ENCODE results near the gene GMCL2. TPM values are rescaled to one million over a fixed set of nuclear protein-coding genes. Genes with fewer than 3 reads are reported as not detected.
"Not testable (repeated sequence)": the region's sequence is repeated elsewhere in the genome, so short reads cannot be mapped to it uniquely, and the experiment has no call there.

The GMCL2 gene
- polyA plus RNA-seq, 6 donors from 2014 or later: not detected

DNA sequence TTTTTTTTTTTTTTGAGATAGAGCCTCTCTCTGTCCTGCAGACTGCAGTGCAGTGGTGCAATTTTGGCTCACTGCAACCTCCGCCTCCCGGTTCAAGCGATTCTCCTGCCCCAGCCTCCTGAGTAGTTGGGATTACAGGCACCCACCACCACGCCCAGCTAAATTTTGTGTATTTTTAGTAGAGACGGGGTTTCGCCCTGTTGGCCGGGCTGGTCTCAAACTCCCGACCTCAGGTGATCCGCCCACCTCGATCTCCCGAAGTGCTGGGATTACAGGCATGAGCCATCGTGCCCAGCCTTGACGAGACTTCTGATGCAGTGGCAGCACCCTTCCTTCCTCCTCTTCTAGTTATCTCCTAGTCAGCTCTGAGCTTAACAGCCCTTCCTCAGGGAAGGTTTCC lies 41.9 kb upstream of the GMCL2 start:
- Mint-ChIP-seq H3K27ac (peak overlapping the region in 1 of 6 donors; percentile 79), H3K36me3 (peaks cover 16 to 32% of the 10 kb centered on the region in 2 donors)
- not testable (repeated sequence) for ATAC-seq (ENCODE audit: low read depth in 2 of 2)

DNA sequence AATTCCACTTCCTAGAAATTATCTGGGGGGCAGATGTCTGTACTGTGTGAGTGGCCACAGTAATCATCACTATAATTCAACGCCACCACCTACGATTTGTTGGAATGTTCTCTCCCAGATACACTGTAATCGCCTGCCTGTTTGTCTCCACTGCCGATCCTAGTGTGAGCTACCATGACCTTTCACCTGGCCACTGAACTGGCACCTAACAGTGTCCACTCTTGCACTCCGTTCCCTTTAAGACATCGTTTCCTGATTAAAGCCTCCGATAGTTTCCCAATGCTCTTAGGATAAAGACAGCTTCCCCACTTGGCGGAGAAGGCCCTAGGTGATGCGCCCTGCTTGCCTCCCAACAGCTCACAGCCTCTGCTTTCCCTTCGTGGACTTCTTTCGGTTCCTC lies 41.4 kb upstream of the GMCL2 start:
- ATAC-seq (ENCODE audit: low read depth in 2 of 2): no peak
- H3K4me1 Mint-ChIP-seq: peaks cover 52 to 64% (median 59%) of the 10 kb centered on the region in 3 donors
- H3K27ac Mint-ChIP-seq: peak overlapping the region in 1 of 6 donors; percentile 79
- peak overlapping the region in 1 of 8 donors; percentile 88 for H3K4me3 Mint-ChIP-seq
- H3K36me3 Mint-ChIP-seq: peaks cover 16 to 32% of the 10 kb centered on the region in 2 donors
- no peaks in the 10 kb centered on the region for H3K27me3 Mint-ChIP-seq
- no peaks in the 10 kb centered on the region for H3K9me3 Mint-ChIP-seq
- DNase-seq: no peak

More for the DNA sequence above, 41.9 kb upstream of the GMCL2 start:
- DNase-seq, H3K9me3 Mint-ChIP-seq, H3K27me3 Mint-ChIP-seq: not testable (repeated sequence)
- Mint-ChIP-seq H3K4me1 (peaks cover 47 to 60% (median 59%) of the 10 kb centered on the region in 3 donors), H3K4me3 (peak overlapping the region in 5 of 8 donors; percentile 23 to 88 (median 69))

DNA sequence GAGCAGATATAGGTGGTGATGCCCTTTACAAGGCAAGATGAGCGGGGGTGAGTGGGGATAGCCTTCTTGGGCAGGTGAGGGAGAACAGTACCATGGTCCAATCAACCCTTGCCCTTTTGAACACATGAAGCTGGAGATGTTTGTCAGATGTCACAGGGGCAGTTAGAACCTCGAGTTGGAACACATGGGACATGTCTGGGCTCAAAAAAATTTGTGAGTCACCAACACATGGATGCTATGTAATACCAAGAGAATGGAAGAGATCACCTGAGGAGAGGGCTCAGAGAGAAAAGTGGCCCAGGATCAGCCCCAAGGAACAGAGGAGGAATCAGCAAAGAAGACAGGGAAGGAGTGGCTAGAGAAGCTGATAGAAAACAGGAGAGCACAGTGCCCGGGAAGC lies 40.8 kb upstream of the GMCL2 start:
- no peak for DNase-seq
- peaks cover 16 to 38% of the 10 kb centered on the region in 2 donors for H3K36me3 Mint-ChIP-seq
- peaks cover 57 to 71% (median 60%) of the 10 kb centered on the region in 3 donors for H3K4me1 Mint-ChIP-seq
- no peaks in the 10 kb centered on the region for H3K9me3 Mint-ChIP-seq
- ATAC-seq (ENCODE audit: low read depth in 2 of 2): no peak
- peak overlapping the region in 2 of 8 donors; percentile 24 to 75 for H3K4me3 Mint-ChIP-seq
- no peaks in the 10 kb centered on the region for H3K27me3 Mint-ChIP-seq
- peak overlapping the region in 2 of 6 donors; percentile 66 to 68 for H3K27ac Mint-ChIP-seq

DNA sequence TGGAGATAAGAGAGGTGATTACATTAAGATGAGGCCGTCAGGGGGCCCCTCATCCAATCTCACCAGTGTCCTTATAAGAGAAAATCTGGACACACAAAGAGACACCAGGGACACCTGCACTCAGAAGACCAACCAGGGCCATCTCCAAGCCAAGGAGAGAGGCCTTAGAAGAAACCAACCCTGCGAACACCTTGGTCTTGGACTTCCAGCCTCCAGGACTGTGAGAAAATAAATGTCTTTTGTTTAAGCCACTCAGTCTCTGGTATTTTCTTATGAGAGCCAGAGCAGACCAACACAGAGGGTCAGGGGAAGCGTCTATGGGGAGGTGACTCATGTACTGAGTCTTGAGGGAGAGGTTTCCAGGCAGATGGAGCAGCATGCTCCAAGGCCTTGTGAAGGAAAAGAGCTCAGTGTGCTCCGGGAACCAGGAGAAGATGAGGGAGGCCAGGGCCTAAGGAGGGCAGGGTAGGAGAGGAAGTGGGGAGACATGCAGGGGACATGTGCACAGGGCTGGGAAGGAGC lies 40.0 kb upstream of the GMCL2 start:
- Mint-ChIP-seq H3K9me3 (no peaks in the 10 kb centered on the region), H3K27ac (peak overlapping the region in 2 of 6 donors; percentile 15 to 78), H3K4me3 (peak overlapping the region in 1 of 8 donors; percentile 75), H3K36me3 (peaks cover 16 to 39% of the 10 kb centered on the region in 2 donors), H3K27me3 (no peaks in the 10 kb centered on the region), H3K4me1 (peaks cover 58 to 71% (median 61%) of the 10 kb centered on the region in 3 donors)
- ATAC-seq (ENCODE audit: low read depth in 2 of 2) (no peak), DNase-seq (no peak)

DNA sequence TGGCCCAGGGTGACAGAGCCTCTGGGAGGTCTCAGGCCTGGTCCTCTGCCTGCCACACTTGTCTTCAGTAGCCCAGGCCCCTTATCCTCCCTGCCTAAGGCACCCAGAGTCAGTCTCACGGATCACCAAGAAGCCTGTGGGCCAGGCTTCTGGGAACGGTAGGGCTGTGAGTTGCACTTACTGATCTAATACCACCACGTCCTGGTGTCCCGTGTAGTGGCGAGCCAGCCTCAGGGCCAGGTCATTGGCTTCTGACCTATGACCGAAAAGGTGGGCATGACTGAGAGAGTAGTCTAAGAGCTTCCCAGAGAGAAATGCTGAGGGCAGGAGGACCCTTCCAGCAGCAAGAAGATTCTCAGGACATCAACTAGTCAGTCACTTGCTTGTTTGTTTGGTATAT lies 38.0 kb upstream of the GMCL2 start:
- DNase-seq: no peak
- H3K9me3 Mint-ChIP-seq: no peaks in the 10 kb centered on the region
- peaks cover 55 to 72% (median 59%) of the 10 kb centered on the region in 3 donors for H3K4me1 Mint-ChIP-seq
- peaks cover 16 to 39% of the 10 kb centered on the region in 2 donors for H3K36me3 Mint-ChIP-seq
- no peaks in the 10 kb centered on the region for H3K27me3 Mint-ChIP-seq
- no peak overlapping the region for H3K27ac Mint-ChIP-seq
- no peak overlapping the region for H3K4me3 Mint-ChIP-seq
- ATAC-seq (ENCODE audit: low read depth in 2 of 2): no peak

DNA sequence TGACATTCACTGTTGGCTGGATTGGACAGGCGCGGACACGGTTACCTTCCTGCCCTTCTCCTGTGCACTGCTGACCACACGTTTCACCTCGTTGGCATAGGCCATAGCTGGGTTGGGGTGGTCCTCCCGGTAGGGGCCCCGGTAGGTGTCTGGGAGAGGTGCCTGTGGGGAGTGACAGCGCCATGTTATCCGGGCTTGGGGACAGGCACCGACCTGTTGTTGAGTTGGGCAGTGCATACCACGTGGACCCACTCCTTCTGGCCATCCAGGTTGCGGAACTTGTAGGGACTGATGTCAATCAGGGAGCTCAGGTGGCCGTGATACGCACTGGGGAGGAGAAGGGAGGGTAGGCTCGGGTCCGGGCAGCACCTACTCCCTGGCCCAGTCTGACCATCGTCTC lies 37.2 kb upstream of the GMCL2 start:
- Mint-ChIP-seq H3K4me3 (no peak overlapping the region), H3K27ac (no peak overlapping the region), H3K27me3 (no peaks in the 10 kb centered on the region), H3K36me3 (peaks cover 16 to 33% of the 10 kb centered on the region in 2 donors), H3K4me1 (peaks cover 48 to 65% (median 53%) of the 10 kb centered on the region in 3 donors), H3K9me3 (no peaks in the 10 kb centered on the region)
- no peak for DNase-seq
- ATAC-seq (ENCODE audit: low read depth in 2 of 2): no peak

DNA sequence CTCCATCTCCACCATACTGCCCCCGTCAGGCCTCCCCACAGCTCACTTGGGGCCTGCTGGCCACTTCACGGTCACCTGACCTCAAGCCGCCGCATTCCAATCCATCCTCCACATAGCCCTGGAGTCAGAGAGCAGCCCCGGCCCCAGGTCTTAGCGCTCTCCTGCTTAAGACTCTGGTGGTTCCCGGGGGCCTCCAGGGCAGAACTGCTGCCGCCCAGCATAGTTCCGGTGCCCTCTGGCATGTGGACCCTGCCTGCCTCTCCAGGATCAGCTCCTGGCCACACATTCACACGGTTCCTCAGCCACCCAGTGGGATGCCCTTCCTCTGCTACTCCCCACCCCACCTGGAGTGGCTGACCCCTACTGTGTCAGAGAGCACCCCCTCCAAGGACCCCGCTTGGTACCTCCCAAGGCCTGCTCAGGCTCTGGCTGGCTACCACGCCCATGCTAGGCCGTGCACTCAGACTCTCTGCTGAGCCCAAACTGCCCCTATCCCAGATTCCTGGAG lies 36.7 kb upstream of the GMCL2 start:
- Mint-ChIP-seq H3K4me1 (peaks cover 43 to 60% (median 51%) of the 10 kb centered on the region in 3 donors), H3K4me3 (peak overlapping the region in 1 of 8 donors; percentile 89), H3K27me3 (no peaks in the 10 kb centered on the region), H3K36me3 (peaks cover 16 to 28% of the 10 kb centered on the region in 2 donors), H3K9me3 (no peaks in the 10 kb centered on the region), H3K27ac (peak overlapping the region; percentile 27 to 86 (median 58))
- DNase-seq (no peak), ATAC-seq (ENCODE audit: low read depth in 2 of 2) (no peak)

DNA sequence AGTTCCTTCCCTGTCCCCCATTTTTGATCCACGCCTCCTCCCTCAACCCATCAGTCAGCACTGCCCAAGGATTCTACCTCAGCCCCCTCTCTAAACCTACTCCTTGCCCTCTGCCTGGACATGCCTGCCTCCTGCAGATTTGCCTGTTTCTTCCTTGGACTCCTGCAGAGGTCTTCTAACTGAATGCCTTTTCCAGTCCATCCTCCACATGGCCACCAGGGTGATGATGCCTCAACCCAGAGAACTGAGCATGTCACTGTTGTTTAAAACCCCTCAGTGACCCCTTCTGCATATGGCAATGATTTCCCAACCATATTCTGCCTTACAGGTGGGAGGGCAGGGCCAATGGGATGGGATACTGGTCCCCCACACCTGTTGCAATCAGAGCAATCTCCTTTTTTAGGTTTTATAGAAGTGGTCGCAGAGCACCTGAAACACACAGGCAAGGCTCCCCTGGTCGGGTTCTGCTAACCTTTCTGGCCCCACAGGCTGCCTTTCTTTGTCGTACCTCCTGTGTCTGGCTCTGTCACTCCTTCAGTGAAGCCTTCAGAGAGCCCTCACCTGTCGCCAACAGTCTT lies 36.1 kb upstream of the GMCL2 start:
- peaks cover 40 to 55% (median 46%) of the 10 kb centered on the region in 3 donors for H3K4me1 Mint-ChIP-seq

DNA sequence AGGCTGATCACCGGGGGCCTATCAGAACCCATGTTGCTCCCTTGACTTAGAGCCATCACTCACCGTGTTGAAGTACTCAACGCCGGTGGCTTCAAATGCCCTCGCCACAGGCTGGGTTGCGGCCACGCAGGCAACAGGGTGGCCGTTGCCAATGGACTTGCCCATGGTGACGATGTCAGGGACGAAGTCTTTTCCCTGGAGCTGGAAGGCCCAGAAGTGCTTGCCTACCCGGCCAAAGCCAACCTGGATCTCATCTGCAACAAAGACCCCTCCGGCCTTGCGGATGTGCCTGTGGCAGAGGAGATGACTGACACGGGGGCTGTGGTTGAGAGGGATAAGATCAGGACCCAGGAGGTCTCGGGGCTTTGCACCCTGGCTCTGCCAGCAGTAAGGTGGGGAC lies 35.1 kb upstream of the GMCL2 start:
- no peak for ATAC-seq (ENCODE audit: low read depth in 2 of 2)
- Mint-ChIP-seq H3K9me3 (no peaks in the 10 kb centered on the region), H3K27ac (peak overlapping the region in 1 of 6 donors; percentile 26), H3K4me1 (peaks cover 33 to 46% (median 37%) of the 10 kb centered on the region in 3 donors), H3K27me3 (no peaks in the 10 kb centered on the region), H3K4me3 (no peak overlapping the region), H3K36me3 (peaks cover 10 to 18% of the 10 kb centered on the region in 2 donors)
- no peak for DNase-seq

More for the DNA sequence above, 36.1 kb upstream of the GMCL2 start:
- Mint-ChIP-seq H3K36me3 (peaks cover 16 to 27% of the 10 kb centered on the region in 2 donors), H3K9me3 (no peaks in the 10 kb centered on the region), H3K4me3 (peak overlapping the region in 2 of 8 donors; percentile 44 to 89), H3K27ac (peak overlapping the region in 3 of 6 donors; percentile 37 to 94 (median 60)), H3K27me3 (no peaks in the 10 kb centered on the region)
- ATAC-seq (ENCODE audit: low read depth in 2 of 2) (no peak), DNase-seq (no peak)

DNA sequence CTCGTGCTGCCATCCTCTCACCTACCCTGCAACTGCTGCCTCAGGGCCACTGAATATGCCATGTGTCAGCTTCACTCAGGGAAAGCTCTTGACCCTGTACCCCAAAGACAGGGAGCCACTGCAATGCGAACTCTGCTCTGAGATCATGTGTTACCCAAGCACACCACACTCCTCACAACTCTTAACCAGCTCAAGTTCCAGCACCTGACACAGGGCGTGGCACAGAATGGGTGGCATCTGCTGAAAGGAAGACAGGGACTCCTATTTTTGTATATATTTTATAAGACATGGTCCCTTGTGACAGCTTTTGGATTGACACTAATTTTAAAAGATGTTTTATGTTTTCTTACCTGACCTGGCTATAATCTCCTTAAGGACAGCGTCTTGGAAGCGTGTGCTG lies 34.7 kb upstream of the GMCL2 start:
- no peak for ATAC-seq (ENCODE audit: low read depth in 2 of 2)

DNA sequence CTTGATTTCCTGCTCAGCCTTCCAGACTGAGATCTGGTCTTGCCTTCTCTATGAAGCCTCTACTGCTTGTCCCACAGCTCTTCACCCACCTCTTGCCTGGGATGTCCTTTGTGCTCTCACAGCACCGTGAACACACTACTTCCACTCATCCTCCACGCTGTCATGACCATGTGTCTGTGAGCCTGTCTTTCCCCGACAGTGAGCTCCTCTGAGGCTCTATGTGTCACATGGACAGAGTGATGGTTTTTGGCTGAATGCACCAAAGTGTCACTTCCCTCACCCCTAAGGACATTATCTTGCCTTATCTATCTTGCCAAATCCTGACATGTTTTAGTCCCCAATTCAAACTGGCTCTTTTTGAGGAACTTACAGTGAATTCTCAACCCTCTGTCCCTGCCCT lies 34.1 kb upstream of the GMCL2 start:
- no peaks in the 10 kb centered on the region for H3K9me3 Mint-ChIP-seq
- no peak overlapping the region for H3K4me3 Mint-ChIP-seq
- peaks cover 0 to 18% of the 10 kb centered on the region in 2 donors for H3K36me3 Mint-ChIP-seq
- DNase-seq (no peak), ATAC-seq (ENCODE audit: low read depth in 2 of 2) (no peak)
- H3K27me3 Mint-ChIP-seq: no peaks in the 10 kb centered on the region
- peaks cover 29 to 40% (median 32%) of the 10 kb centered on the region in 3 donors for H3K4me1 Mint-ChIP-seq
- peak overlapping the region in 4 of 6 donors; percentile 2 to 83 (median 22) for H3K27ac Mint-ChIP-seq

More for the DNA sequence above, 34.7 kb upstream of the GMCL2 start:
- DNase-seq: no peak
- Mint-ChIP-seq H3K4me3 (peak overlapping the region in 1 of 8 donors; percentile 22), H3K27me3 (no peaks in the 10 kb centered on the region), H3K9me3 (no peaks in the 10 kb centered on the region), H3K4me1 (peaks cover 28 to 41% (median 35%) of the 10 kb centered on the region in 3 donors), H3K36me3 (peaks cover 6 to 14% of the 10 kb centered on the region in 2 donors), H3K27ac (peak overlapping the region in 3 of 6 donors; percentile 4 to 83 (median 26))

DNA sequence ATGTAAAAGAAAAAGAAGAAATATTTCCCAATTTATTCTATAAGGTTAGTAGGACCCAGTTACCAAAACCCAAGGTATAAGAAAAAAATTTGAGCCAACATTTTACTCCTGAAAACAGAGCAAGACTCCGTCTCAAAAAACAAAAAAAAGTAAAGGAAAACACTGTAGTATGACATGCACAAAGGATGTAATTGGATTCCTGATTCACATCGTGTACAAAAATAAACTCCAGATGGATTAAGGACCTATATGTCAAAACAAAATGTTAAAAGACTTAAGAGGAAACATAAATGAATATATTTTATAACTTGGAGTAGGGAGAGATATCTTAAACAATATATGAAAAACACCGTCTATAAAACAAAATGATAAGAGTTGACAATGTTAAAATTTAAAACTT lies 31.7 kb upstream of the GMCL2 start:
- ATAC-seq (ENCODE audit: low read depth in 2 of 2) (no peak), DNase-seq (no peak)
- no peaks in the 10 kb centered on the region for H3K9me3 Mint-ChIP-seq
- H3K4me3 Mint-ChIP-seq: peak overlapping the region in 1 of 8 donors; percentile 44
- peaks cover 35 to 41% (median 35%) of the 10 kb centered on the region in 3 donors for H3K4me1 Mint-ChIP-seq
- H3K27ac Mint-ChIP-seq: no peak overlapping the region
- H3K27me3 Mint-ChIP-seq: no peaks in the 10 kb centered on the region
- peaks cover 0 to 14% of the 10 kb centered on the region in 2 donors for H3K36me3 Mint-ChIP-seq

DNA sequence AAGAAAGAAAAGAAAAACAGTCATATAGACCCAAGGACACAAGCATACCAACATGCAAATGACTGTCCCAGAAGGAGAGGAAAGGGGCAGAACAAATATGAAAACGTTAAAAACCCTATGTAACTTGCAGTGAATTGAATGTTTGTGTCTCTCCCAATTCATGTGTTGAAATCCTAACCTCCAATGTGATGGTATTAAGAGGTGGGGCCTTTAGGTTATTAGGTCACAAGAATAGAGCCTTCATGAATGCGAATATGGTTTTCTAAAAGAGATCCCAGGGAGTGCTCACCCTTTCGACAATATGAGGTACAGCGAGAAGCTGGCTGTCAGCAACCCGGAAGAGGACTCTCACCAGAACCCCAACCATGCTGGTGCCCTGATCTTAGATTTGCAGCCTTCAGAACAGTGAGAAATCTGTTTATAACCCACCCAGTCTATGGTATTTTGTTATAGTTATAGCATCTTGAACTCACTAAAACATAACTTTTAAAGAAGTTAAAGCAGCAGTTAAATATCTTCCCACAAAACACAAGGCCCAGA lies 31.1 kb upstream of the GMCL2 start:
- H3K9me3 Mint-ChIP-seq: no peaks in the 10 kb centered on the region
- DNase-seq: no peak
- H3K36me3 Mint-ChIP-seq: peaks cover 0 to 12% of the 10 kb centered on the region in 2 donors
- H3K4me3 Mint-ChIP-seq: no peak overlapping the region
- H3K27ac Mint-ChIP-seq: no peak overlapping the region
- H3K4me1 Mint-ChIP-seq: peaks cover 34 to 41% (median 35%) of the 10 kb centered on the region in 3 donors
- no peak for ATAC-seq (ENCODE audit: low read depth in 2 of 2)
- no peaks in the 10 kb centered on the region for H3K27me3 Mint-ChIP-seq

Data from naive B cell (primary cell).